ENCODE measurements around the gene RAB44. TPM values are rescaled to one million over a fixed set of nuclear protein-coding genes. Genes with fewer than 3 reads are reported as not detected.

Gene RAB44
- total RNA-seq, 1 experiment from 2014 or later = not detected

DNA sequence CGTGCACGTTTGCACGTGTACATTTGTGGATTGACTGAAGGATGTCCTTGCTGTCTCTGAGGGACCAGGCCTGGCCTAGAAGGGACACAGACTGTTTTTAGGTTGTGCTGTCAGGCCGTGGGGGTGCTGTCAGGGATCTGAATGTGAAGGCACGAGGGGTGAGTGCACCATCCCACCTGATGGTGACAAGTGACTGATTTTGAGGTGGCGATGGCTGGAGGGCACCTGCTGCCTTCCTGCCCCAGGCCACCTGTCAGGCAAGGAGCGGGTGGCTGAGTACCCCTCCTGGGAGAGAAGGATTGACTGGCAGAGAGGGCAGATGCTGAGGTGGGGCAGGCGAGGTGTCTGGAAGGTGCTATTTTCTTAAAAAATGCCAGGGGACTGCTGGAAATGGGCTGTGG, 1.2 kb downstream of the RAB44 start:
- no peaks in the 10 kb centered on the region for H3K9me3 ChIP-seq (ENCODE audit: control insufficient read depth, insufficient read depth, low read depth, low read length)
- no peaks in the 10 kb centered on the region for H3K27me3 ChIP-seq (ENCODE audit: control insufficient read depth, insufficient read depth, low read length)
- TF ChIP-seq TCF7L2 (IDR thresholded peaks at IDR 0.05; ENCODE audit: low read depth, low read length) = no peak
- TF ChIP-seq, protein P1, sequence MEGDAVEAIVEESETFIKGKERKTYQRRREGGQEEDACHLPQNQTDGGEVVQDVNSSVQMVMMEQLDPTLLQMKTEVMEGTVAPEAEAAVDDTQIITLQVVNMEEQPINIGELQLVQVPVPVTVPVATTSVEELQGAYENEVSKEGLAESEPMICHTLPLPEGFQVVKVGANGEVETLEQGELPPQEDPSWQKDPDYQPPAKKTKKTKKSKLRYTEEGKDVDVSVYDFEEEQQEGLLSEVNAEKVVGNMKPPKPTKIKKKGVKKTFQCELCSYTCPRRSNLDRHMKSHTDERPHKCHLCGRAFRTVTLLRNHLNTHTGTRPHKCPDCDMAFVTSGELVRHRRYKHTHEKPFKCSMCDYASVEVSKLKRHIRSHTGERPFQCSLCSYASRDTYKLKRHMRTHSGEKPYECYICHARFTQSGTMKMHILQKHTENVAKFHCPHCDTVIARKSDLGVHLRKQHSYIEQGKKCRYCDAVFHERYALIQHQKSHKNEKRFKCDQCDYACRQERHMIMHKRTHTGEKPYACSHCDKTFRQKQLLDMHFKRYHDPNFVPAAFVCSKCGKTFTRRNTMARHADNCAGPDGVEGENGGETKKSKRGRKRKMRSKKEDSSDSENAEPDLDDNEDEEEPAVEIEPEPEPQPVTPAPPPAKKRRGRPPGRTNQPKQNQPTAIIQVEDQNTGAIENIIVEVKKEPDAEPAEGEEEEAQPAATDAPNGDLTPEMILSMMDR (IDR thresholded peaks at IDR 0.05) = no peak
- TF ChIP-seq REST (IDR thresholded peaks at IDR 0.05; ENCODE audit: insufficient read depth in 1 of 2, low read depth in 2 of 2, low read length in 1 of 2) = no peak
- TF ChIP-seq SIN3A (IDR thresholded peaks at IDR 0.05; ENCODE audit: borderline replicate concordance, insufficient read depth, low read depth, low read length) = no peak
- POLR2A ChIA-PET = no interaction called here
- H3K27ac ChIP-seq (ENCODE audit: low read length) = no peak overlapping the region
- no TSS peak for BruUV-seq (replicated peaks)
- in situ Hi-C loops (cut with HindIII; ENCODE audit: low pct_unique_long_range_greater_than_20kb, low sequenced_read_pairs) = no loop called here
- H3K4me1 ChIP-seq (ENCODE audit: control insufficient read depth, insufficient read depth, low read length) = no peaks in the 10 kb centered on the region
- intact Hi-C loops (cut with micrococcal nuclease; ENCODE audit: unreplicated experiment) = no loop called here
- ATAC-seq = no peak
- H3K4me3 ChIP-seq (ENCODE audit: low read depth in 2 of 2, low read length in 2 of 2) = no peak overlapping the region
- no peaks in the 10 kb centered on the region for H3K36me3 ChIP-seq (ENCODE audit: control insufficient read depth, insufficient read depth, low read length)
- DNase-seq (ENCODE audit: low read depth, low spot score) = no peak
- CTCF ChIA-PET = no interaction called here

GRCh38 chr6:36699348-36699747, 1.7 kb downstream of the RAB44 start:
- no peaks in the 10 kb centered on the region for H3K36me3 ChIP-seq (ENCODE audit: control insufficient read depth, insufficient read depth, low read length)
- POLR2A ChIA-PET = no interaction called here
- no peaks in the 10 kb centered on the region for H3K27me3 ChIP-seq (ENCODE audit: control insufficient read depth, insufficient read depth, low read length)
- DNase-seq (ENCODE audit: low read depth, low spot score) = no peak
- intact Hi-C loops (cut with micrococcal nuclease; ENCODE audit: unreplicated experiment) (no loop called here), in situ Hi-C loops (cut with HindIII; ENCODE audit: low pct_unique_long_range_greater_than_20kb, low sequenced_read_pairs) (no loop called here)
- H3K27ac ChIP-seq (ENCODE audit: low read length) = no peak overlapping the region
- H3K4me3 ChIP-seq (ENCODE audit: low read depth in 2 of 2, low read length in 2 of 2) = no peak overlapping the region
- no TSS peak for BruUV-seq (replicated peaks)
- ATAC-seq = no peak
- H3K9me3 ChIP-seq (ENCODE audit: control insufficient read depth, insufficient read depth, low read depth, low read length) = no peaks in the 10 kb centered on the region
- H3K4me1 ChIP-seq (ENCODE audit: control insufficient read depth, insufficient read depth, low read length) = no peaks in the 10 kb centered on the region
- TF ChIP-seq POLR2AphosphoS5 (IDR thresholded peaks at IDR 0.05; ENCODE audit: low read depth, low read length) (no peak), REST (IDR thresholded peaks at IDR 0.05; ENCODE audit: insufficient read depth in 1 of 2, low read depth in 2 of 2, low read length in 1 of 2) (no peak), TCF7L2 (IDR thresholded peaks at IDR 0.05; ENCODE audit: low read depth, low read length) (no peak), SIN3A (IDR thresholded peaks at IDR 0.05; ENCODE audit: borderline replicate concordance, insufficient read depth, low read depth, low read length) (no peak)
- TF ChIP-seq, protein P1 (IDR thresholded peaks at IDR 0.05) = no peak
- CTCF ChIA-PET = no interaction called here
